Kidney (tissue), 14 donors: ENCODE data around the gene FMO5. TPM values are rescaled to one million over a fixed set of nuclear protein-coding genes. Genes with fewer than 3 reads are reported as not detected.

Source experiments
- DNase-seq, 5 donors: peaks; one replicate each; pipeline ENCODE4 v3.0.0-alpha.2; 2013 to 2020
- FAIRE-seq: peaks from 2 replicates; lab custom pipeline; 2012; peaks lifted over from hg19 to GRCh38; lab: Jason Lieb, UNC
- H3K27ac ChIP-seq, 2 donors: one replicate each; pipeline ENCODE4 v1.7.0; 2013; ENCODE audit warnings: low read depth in 2 of 2, low read length in 2 of 2, inconsistent platforms in 1 of 2
- H3K27me3 ChIP-seq: one replicate; pipeline ENCODE4 v1.7.1; 2013; ENCODE audit warnings: low read length, inconsistent platforms; ENCODE audit not compliant: control insufficient read depth, insufficient read depth
- H3K36me3 ChIP-seq, 3 donors: one replicate each; pipeline versions ENCODE4 v1.7.0 to v1.7.1; 2013; ENCODE audit warnings: low read length in 3 of 3, control low read depth in 1 of 3, inconsistent platforms in 1 of 3; ENCODE audit not compliant: insufficient read depth in 3 of 3, control insufficient read depth in 2 of 3
- H3K4me1 ChIP-seq, 3 donors: one replicate each; pipeline versions ENCODE4 v1.7.0 to v1.7.1; 2013; ENCODE audit warnings: low read length in 3 of 3, inconsistent platforms in 1 of 3, low read depth in 1 of 3; ENCODE audit not compliant: control insufficient read depth in 2 of 3, insufficient read depth in 2 of 3
- H3K4me3 ChIP-seq, 3 donors: one replicate each; pipeline versions ENCODE4 v1.7.0 to v1.8.1; 2013; ENCODE audit warnings: low read length in 3 of 3, control low read depth in 1 of 3, inconsistent platforms in 1 of 3
- H3K9ac ChIP-seq, 3 donors: one replicate each; pipeline versions ENCODE4 v1.7.0 to v1.7.1; 2013; ENCODE audit warnings: low read length in 3 of 3, control low read depth in 1 of 3, inconsistent platforms in 1 of 3
- H3K9me3 ChIP-seq, 3 donors: one replicate each; pipeline versions ENCODE4 v1.7.0 to v1.7.1; 2013; ENCODE audit warnings: low read length in 3 of 3, control low read depth in 1 of 3, inconsistent platforms in 1 of 3; ENCODE audit not compliant: control insufficient read depth in 2 of 3, insufficient read depth in 1 of 3
- intact Hi-C: fragments of 100-400 bp; cut with DNase I; formaldehyde crosslinking; loops from one replicate; pipeline ENCODE4 v1.11.1; 2022
- polyA plus RNA-seq: library from polyadenylated mRNA; stranded (reverse); fragments of 350-450 nt; fragmentation: Illumina TruSeq; extraction: RNeasy Lipid Tissue Mini Kit (QIAGEN cat#74804); gene quantifications from one replicate; pipeline ENCODE4 v1.2.3, GENCODE V29; 2014; ENCODE audit warnings: low read depth, low replicate concordance; ENCODE audit not compliant: insufficient read depth
- total RNA-seq: library from RNA; stranded (reverse); fragmentation: NEBNext Ultra II Directional; extraction: Animal tissue kit (Norgen Biotek cat#: 25700); gene quantifications from one replicate; pipeline ENCODE4 v1.2.1, GENCODE V29; 2021
- TF ChIP-seq, protein P1 (sequence below): IDR thresholded peaks from 3 replicates; pipeline ENCODE4 v1.5.1; 2012; ENCODE audit warnings: mild to moderate bottlenecking, moderate library complexity, borderline replicate concordance; ENCODE audit not compliant: insufficient read depth; ENCODE audit errors: extremely low read depth
- donor health status: control.
- donor health status: control.
- donor health status: control.
- donor health status: control.
- donor health status: control.
- donor health status: DM: yes; HTN: yes; CAD: no.
- donor health status: Normal renal cell carcinoma (clear cell type).

FMO5 gene
- total and polyA plus RNA-seq, 2 donors from 2014 or later = 9.5 to 12.3 TPM

DNA sequence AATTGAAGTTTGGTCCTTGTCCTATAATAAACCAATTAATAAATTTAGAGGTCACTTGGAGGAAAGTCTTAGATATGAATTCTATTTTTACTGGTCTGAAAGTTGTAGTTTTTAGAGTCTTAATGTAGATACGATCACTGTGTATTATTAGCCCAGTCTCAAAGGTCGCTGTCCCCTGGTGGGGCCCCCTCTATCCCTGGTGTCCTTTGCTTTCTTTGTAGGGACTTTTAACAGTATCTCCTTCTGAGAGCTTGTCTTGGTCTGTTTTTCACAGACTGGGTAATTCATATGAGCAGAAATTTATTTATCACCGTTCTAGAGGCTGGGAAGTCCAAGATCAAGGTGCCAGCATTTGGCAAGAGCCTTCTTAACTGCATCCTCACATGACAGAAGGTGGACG, 35.8 kb upstream of the FMO5 start:
- Histone ChIP-seq H3K9me3 (no peaks in the 10 kb centered on the region), H3K27ac (no peak overlapping the region), H3K4me1 (no peaks in the 10 kb centered on the region), H3K4me3 (no peak overlapping the region), H3K27me3 (no peaks in the 10 kb centered on the region), H3K9ac (no peak overlapping the region), H3K36me3 (peaks cover 2 to 22% (median 5%) of the 10 kb centered on the region in 3 donors)
- no peak for FAIRE-seq
- intact Hi-C loops = no loop called here
- TF ChIP-seq, protein P1, sequence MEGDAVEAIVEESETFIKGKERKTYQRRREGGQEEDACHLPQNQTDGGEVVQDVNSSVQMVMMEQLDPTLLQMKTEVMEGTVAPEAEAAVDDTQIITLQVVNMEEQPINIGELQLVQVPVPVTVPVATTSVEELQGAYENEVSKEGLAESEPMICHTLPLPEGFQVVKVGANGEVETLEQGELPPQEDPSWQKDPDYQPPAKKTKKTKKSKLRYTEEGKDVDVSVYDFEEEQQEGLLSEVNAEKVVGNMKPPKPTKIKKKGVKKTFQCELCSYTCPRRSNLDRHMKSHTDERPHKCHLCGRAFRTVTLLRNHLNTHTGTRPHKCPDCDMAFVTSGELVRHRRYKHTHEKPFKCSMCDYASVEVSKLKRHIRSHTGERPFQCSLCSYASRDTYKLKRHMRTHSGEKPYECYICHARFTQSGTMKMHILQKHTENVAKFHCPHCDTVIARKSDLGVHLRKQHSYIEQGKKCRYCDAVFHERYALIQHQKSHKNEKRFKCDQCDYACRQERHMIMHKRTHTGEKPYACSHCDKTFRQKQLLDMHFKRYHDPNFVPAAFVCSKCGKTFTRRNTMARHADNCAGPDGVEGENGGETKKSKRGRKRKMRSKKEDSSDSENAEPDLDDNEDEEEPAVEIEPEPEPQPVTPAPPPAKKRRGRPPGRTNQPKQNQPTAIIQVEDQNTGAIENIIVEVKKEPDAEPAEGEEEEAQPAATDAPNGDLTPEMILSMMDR = no peak
- no peak for DNase-seq

DNA sequence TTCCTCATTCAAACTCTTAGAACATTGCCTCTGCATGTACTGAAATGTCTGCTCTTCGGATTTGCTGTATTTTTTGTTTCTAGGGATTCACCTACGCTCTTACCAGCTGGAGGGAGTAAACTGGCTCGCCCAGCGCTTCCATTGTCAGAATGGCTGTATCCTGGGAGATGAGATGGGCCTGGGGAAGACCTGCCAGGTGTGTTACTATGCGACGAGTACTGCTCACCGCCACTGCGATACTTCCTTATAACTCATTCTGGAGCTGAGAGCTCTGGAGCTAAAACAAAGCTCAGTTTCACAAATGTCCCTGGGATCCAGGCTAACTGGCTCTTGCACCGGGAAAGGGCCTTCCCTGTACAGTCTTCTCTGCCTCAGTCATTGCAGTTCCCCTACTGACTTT, 27.4 kb upstream of the FMO5 start:
- Histone ChIP-seq H3K4me3 (no peak overlapping the region), H3K27me3 (no peaks in the 10 kb centered on the region), H3K9me3 (no peaks in the 10 kb centered on the region), H3K36me3 (no peaks in the 10 kb centered on the region), H3K27ac (no peak overlapping the region), H3K9ac (no peak overlapping the region), H3K4me1 (no peaks in the 10 kb centered on the region)
- DNase-seq = no peak
- intact Hi-C loops = no loop called here
- TF ChIP-seq, protein P1 = no peak
- no peak for FAIRE-seq

DNA sequence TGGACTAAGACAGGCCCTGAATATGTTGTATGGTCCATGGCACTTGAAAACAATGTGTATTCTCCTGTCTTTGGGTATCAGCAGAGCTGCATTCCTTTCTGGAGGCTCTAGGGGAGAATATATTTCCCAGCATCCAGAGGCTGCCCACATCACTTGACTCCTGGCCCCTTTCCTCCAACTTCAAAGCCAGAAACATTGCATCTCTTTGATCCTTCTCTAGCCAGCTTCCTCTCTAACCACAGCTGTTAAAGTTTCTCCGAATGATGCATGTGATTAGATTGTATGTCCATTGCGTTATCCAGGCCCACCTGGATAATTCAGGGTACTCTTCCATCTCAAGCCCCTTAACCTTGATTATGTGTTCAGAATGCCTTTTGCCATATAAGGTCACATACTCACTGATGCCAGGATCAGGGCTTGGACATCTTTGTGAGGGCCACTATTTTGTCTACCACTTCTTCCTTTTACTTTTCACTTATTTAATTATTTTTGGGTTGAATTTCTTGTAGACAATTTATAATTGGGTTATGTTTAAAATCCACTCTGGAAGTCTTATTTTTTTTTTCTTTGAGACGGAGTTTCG, 22.6 kb upstream of the FMO5 start:
- Histone ChIP-seq H3K27me3 (no peaks in the 10 kb centered on the region), H3K36me3 (no peaks in the 10 kb centered on the region), H3K9ac (no peak overlapping the region), H3K4me1 (peaks cover 0 to 4% (median 0%) of the 10 kb centered on the region in 3 donors), H3K9me3 (no peaks in the 10 kb centered on the region), H3K4me3 (no peak overlapping the region), H3K27ac (no peak overlapping the region)
- intact Hi-C loops = no loop called here
- FAIRE-seq = no peak
- DNase-seq = no peak
- TF ChIP-seq, protein P1 = no peak
